Neuron (in vitro differentiated cells): ENCODE results near the gene SOCS3.

Experiments
- H2AFZ ChIP-seq: one replicate; pipeline ENCODE4 v1.6.1; 2013; ENCODE audit warnings: low read depth, mild to moderate bottlenecking, inconsistent platforms, low read length, moderate library complexity
- H3K27me3 ChIP-seq: one replicate; pipeline ENCODE4 v1.6.1; 2013; ENCODE audit warnings: low read length; ENCODE audit not compliant: insufficient read depth
- H3K36me3 ChIP-seq: one replicate; pipeline ENCODE4 v1.6.1; 2013; ENCODE audit warnings: low read length; ENCODE audit not compliant: insufficient read depth
- H3K4me1 ChIP-seq: one replicate; pipeline ENCODE4 v1.6.1; 2013; ENCODE audit warnings: low read length; ENCODE audit not compliant: insufficient read depth
- H3K4me3 ChIP-seq: 2 replicates; pipeline ENCODE4 v1.5.1; 2013; ENCODE audit warnings: mild to moderate bottlenecking, low read length, moderate library complexity
- H3K9me3 ChIP-seq: one replicate; pipeline ENCODE4 v1.6.1; 2013; ENCODE audit warnings: low read length

SOCS3 gene

GRCh38 chr17:78359321-78359996 lies 418 bp downstream of the SOCS3 start:
- Histone ChIP-seq H3K9me3 (no peaks in the 10 kb centered on the region), H3K4me3 (peak overlapping the region; percentile 97), H3K27me3 (no peaks in the 10 kb centered on the region), H2AFZ (no peak overlapping the region), H3K4me1 (peaks cover 54% of the 10 kb centered on the region), H3K36me3 (peaks cover 39% of the 10 kb centered on the region)

- peaks cover 53% of the 10 kb centered on the region for H3K4me1 ChIP-seq
- H2AFZ ChIP-seq = no peak overlapping the region
- peaks cover 39% of the 10 kb centered on the region for H3K36me3 ChIP-seq
- H3K27me3 ChIP-seq = no peaks in the 10 kb centered on the region
- H3K9me3 ChIP-seq = no peaks in the 10 kb centered on the region
- peak overlapping the region; percentile 97 for H3K4me3 ChIP-seq
Observed at GRCh38 chr17:78358538-78359320, 1.1 kb downstream of the SOCS3 start.

GRCh38 chr17:78357672-78358537 lies 2.0 kb downstream of the SOCS3 start:
- peaks cover 39% of the 10 kb centered on the region for H3K36me3 ChIP-seq
- H3K27me3 ChIP-seq = no peaks in the 10 kb centered on the region
- peaks cover 57% of the 10 kb centered on the region for H3K4me1 ChIP-seq
- no peaks in the 10 kb centered on the region for H3K9me3 ChIP-seq
- H2AFZ ChIP-seq = no peak overlapping the region
- H3K4me3 ChIP-seq = peak overlapping the region; percentile 97

- Histone ChIP-seq H3K36me3 (peaks cover 39% of the 10 kb centered on the region), H3K27me3 (no peaks in the 10 kb centered on the region), H2AFZ (no peak overlapping the region), H3K4me3 (peak overlapping the region; percentile 97), H3K9me3 (no peaks in the 10 kb centered on the region), H3K4me1 (peaks cover 54% of the 10 kb centered on the region)
Observed at GRCh38 chr17:78357177-78357586, 2.7 kb downstream of the SOCS3 start.

- no peaks in the 10 kb centered on the region for H3K27me3 ChIP-seq
- H3K9me3 ChIP-seq = no peaks in the 10 kb centered on the region
- peaks cover 58% of the 10 kb centered on the region for H3K4me1 ChIP-seq
- peak overlapping the region; percentile 97 for H3K4me3 ChIP-seq
- H3K36me3 ChIP-seq = peaks cover 39% of the 10 kb centered on the region
- H2AFZ ChIP-seq = no peak overlapping the region
Observed at GRCh38 chr17:78356101-78356713, 3.7 kb downstream of the SOCS3 start.

GRCh38 chr17:78355701-78356100 lies 4.2 kb downstream of the SOCS3 start:
- Histone ChIP-seq H3K9me3 (no peaks in the 10 kb centered on the region), H3K27me3 (no peaks in the 10 kb centered on the region), H3K4me3 (peak overlapping the region; percentile 97), H3K4me1 (peaks cover 55% of the 10 kb centered on the region), H2AFZ (no peak overlapping the region), H3K36me3 (peaks cover 39% of the 10 kb centered on the region)

GRCh38 chr17:78355045-78355641 lies 4.7 kb downstream of the SOCS3 start:
- H3K4me1 ChIP-seq = peaks cover 55% of the 10 kb centered on the region
- H3K4me3 ChIP-seq = peak overlapping the region; percentile 97

GRCh38 chr17:78353834-78354233 lies 6.0 kb downstream of the SOCS3 start:
- no peaks in the 10 kb centered on the region for H3K9me3 ChIP-seq
- no peak overlapping the region for H2AFZ ChIP-seq
- no peaks in the 10 kb centered on the region for H3K27me3 ChIP-seq
- peaks cover 38% of the 10 kb centered on the region for H3K36me3 ChIP-seq
- peaks cover 55% of the 10 kb centered on the region for H3K4me1 ChIP-seq
- peak overlapping the region; percentile 32 for H3K4me3 ChIP-seq

More at GRCh38 chr17:78355045-78355641, 4.7 kb downstream of the SOCS3 start:
- peaks cover 39% of the 10 kb centered on the region for H3K36me3 ChIP-seq
- H2AFZ ChIP-seq = no peak overlapping the region
- H3K9me3 ChIP-seq = no peaks in the 10 kb centered on the region
- H3K27me3 ChIP-seq = no peaks in the 10 kb centered on the region

- Histone ChIP-seq H3K27me3 (no peaks in the 10 kb centered on the region), H3K9me3 (no peaks in the 10 kb centered on the region), H3K36me3 (peaks cover 16% of the 10 kb centered on the region), H2AFZ (no peak overlapping the region), H3K4me3 (peak overlapping the region; percentile 34), H3K4me1 (peaks cover 44% of the 10 kb centered on the region)
Observed at GRCh38 chr17:78351449-78352006, 8.3 kb downstream of the SOCS3 start.

- H3K4me1 ChIP-seq = peaks cover 30% of the 10 kb centered on the region
- H3K36me3 ChIP-seq = peaks cover 2% of the 10 kb centered on the region
- H3K9me3 ChIP-seq = no peaks in the 10 kb centered on the region
- no peak overlapping the region for H2AFZ ChIP-seq
- H3K27me3 ChIP-seq = no peaks in the 10 kb centered on the region
- no peak overlapping the region for H3K4me3 ChIP-seq
Observed at GRCh38 chr17:78349891-78350642, 9.8 kb downstream of the SOCS3 start.

- Histone ChIP-seq H3K36me3 (no peaks in the 10 kb centered on the region), H2AFZ (no peak overlapping the region), H3K9me3 (no peaks in the 10 kb centered on the region), H3K4me1 (peaks cover 19% of the 10 kb centered on the region), H3K4me3 (no peak overlapping the region), H3K27me3 (no peaks in the 10 kb centered on the region)
Observed at GRCh38 chr17:78348055-78348770, 11.7 kb downstream of the SOCS3 start.
